Tibial nerve (tissue), 4 donors: ENCODE data around the gene TBK1. TPM values are rescaled to one million over a fixed set of nuclear protein-coding genes. Genes with fewer than 3 reads are reported as not detected.

ENCODE experiments used
- DNase-seq, 2 donors: peaks; one replicate each; pipeline ENCODE4 v3.0.0-alpha.2; 2019; ENCODE audit warnings: low spot score in 2 of 2
- H3K27ac ChIP-seq, 4 donors: fragments of 200-600 bp; sonication (generic) in 3 of 4; one replicate each; pipeline ENCODE4 v1.5.1; 2017 to 2019; ENCODE audit warnings: mild to moderate bottlenecking in 1 of 4
- H3K27me3 ChIP-seq, 2 donors: fragments of 200-600 bp; sonication (generic) in 1 of 2; one replicate each; pipeline versions ENCODE4 v1.5.1 to v1.6.0; 2017 to 2019
- H3K36me3 ChIP-seq, 3 donors: fragments of 200-600 bp; sonication (generic); one replicate each; pipeline ENCODE4 v1.5.1; 2018 to 2019
- H3K4me1 ChIP-seq, 4 donors: fragments of 200-600 bp; sonication (generic) in 3 of 4; one replicate each; pipeline ENCODE4 v1.5.1; 2017 to 2019
- H3K4me3 ChIP-seq, 4 donors: fragments of 200-600 bp; sonication (generic) in 3 of 4; one replicate each; pipeline ENCODE4 v1.5.1; 2017 to 2019; ENCODE audit warnings: mild to moderate bottlenecking in 1 of 4, moderate library complexity in 1 of 4
- H3K9me3 ChIP-seq, 4 donors: fragments of 200-600 bp; sonication (generic) in 3 of 4; one replicate each; pipeline ENCODE4 v1.5.1; 2017 to 2019
- EP300 ChIP-seq, 2 donors: sonication (generic); formaldehyde crosslinking; IDR thresholded peaks; one replicate each; pipeline ENCODE4 v1.6.1; 2017; ENCODE audit warnings: antibody characterized with exemption in 2 of 2, mild to moderate bottlenecking in 1 of 2
- POLR2A ChIP-seq, 2 donors: fragments of 450-650 bp; IDR thresholded peaks; one replicate each; pipeline ENCODE4 v1.6.1; 2017; ENCODE audit warnings: antibody characterized with exemption in 2 of 2, mild to moderate bottlenecking in 2 of 2, moderate library complexity in 2 of 2
- WGBS, 2 donors: methylation state at CpG; one replicate each; pipeline ENCODE4 v1.1.5; 2018; 5-methylcytosine and 5-hydroxymethylcytosine counted together
- total RNA-seq, 4 donors: library from RNA; depleted of rRNA; stranded (reverse); fragments of >200 nt; gene quantifications; one replicate each; pipeline ENCODE4 v1.1.0, GENCODE V29; 2016
- TF ChIP-seq, protein P1 (sequence below), 5 experiments: fragments of 200-600 bp in 3 of 5; fragments of 450-650 bp in 2 of 5; sonication (generic) in 3 of 5; IDR thresholded peaks; one replicate each; pipeline ENCODE4 v1.5.1; 2016 to 2019; ENCODE audit warnings: antibody characterized with exemption in 5 of 5, mild to moderate bottlenecking in 3 of 5, moderate library complexity in 2 of 5

TBK1 gene
- total RNA-seq, 4 donors from 2014 or later = 25.2 to 36.7 (median 29.3) TPM

DNA sequence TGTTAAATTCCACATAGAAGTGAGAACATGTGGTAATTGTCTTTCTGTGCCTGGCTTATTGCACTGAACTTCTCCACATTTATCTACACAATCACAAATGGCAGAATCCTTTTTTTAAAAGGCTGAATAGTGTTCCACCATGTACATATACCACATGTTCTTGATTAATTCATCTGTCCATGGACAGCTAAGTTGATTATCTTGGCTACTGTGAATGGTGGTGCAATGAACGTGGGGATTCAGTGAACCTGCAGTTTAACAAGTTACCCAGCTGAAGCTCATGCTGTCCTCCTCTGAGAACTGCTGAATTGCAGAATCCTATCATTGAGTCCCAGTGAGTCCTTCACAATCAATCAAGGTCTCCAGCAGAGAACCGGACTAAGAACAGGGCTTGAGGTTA lies 74.9 kb downstream of the TBK1 start:
- no peak overlapping the region for H3K4me3 ChIP-seq

DNA sequence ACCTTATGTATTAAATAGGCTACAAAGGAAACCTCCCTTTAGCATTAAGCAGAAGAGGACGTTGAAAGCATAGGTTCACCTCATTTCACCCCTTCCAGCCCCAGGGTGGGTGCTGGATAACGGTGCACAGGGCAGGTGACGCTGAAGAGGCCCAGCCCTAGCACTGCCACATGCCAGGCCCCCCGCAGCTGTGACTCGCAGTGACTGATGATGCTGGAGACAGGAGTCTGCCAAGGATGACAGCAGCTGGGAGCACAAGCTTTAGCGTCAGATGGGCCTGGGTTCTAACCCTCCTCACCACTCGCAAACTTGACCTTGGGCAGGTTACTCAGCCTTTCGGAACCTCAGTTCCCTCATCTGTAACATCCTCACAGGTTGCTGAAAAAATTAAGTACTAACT lies 76.7 kb downstream of the TBK1 start:
- WGBS, 2 donors = 81 to 82% methylated on average over 8 of the region's 8 CpGs
- TF ChIP-seq EP300 (IDR thresholded peaks at IDR 0.05) (no peak), POLR2A (IDR thresholded peaks at IDR 0.05) (no peak)
- TF ChIP-seq, protein P1, sequence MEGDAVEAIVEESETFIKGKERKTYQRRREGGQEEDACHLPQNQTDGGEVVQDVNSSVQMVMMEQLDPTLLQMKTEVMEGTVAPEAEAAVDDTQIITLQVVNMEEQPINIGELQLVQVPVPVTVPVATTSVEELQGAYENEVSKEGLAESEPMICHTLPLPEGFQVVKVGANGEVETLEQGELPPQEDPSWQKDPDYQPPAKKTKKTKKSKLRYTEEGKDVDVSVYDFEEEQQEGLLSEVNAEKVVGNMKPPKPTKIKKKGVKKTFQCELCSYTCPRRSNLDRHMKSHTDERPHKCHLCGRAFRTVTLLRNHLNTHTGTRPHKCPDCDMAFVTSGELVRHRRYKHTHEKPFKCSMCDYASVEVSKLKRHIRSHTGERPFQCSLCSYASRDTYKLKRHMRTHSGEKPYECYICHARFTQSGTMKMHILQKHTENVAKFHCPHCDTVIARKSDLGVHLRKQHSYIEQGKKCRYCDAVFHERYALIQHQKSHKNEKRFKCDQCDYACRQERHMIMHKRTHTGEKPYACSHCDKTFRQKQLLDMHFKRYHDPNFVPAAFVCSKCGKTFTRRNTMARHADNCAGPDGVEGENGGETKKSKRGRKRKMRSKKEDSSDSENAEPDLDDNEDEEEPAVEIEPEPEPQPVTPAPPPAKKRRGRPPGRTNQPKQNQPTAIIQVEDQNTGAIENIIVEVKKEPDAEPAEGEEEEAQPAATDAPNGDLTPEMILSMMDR (IDR thresholded peaks at IDR 0.05) = no peak
- Histone ChIP-seq H3K9me3 (no peaks in the 10 kb centered on the region), H3K4me3 (no peak overlapping the region), H3K36me3 (no peaks in the 10 kb centered on the region), H3K4me1 (no peaks in the 10 kb centered on the region), H3K27me3 (no peaks in the 10 kb centered on the region), H3K27ac (no peak overlapping the region)
- DNase-seq = no peak

More for the DNA sequence above, 74.9 kb downstream of the TBK1 start:
- Histone ChIP-seq H3K9me3 (no peaks in the 10 kb centered on the region), H3K27me3 (no peaks in the 10 kb centered on the region), H3K27ac (no peak overlapping the region), H3K4me1 (no peaks in the 10 kb centered on the region), H3K36me3 (no peaks in the 10 kb centered on the region)
- no peak for DNase-seq
- 42 to 43% methylated on average over 2 of the region's 2 CpGs for WGBS, 2 donors
- no peak for TF ChIP-seq EP300 (IDR thresholded peaks at IDR 0.05)

DNA sequence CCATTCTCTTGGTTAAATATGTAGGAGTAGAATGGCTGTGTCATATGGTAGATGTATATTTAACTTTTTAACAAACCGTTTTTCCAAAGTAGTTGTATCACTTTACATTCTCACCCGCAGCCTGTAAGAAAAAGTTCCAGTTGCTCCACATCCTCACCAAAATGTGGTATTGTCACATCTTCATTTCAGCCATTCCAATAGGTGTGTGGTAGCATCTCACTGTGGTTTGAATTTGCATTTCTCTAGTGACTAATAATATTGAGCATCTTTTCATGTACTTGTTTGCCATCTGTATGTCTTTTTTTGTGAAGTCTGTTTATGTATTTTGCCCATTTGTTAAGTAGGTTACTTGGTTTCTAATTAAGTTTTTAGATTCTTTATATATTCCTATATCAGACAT lies 78.6 kb downstream of the TBK1 start:
- 88 to 93% methylated on average over 2 of the region's 2 CpGs for WGBS, 2 donors
- Histone ChIP-seq H3K9me3 (no peaks in the 10 kb centered on the region), H3K27ac (no peak overlapping the region), H3K4me3 (no peak overlapping the region), H3K4me1 (no peaks in the 10 kb centered on the region), H3K36me3 (no peaks in the 10 kb centered on the region), H3K27me3 (no peaks in the 10 kb centered on the region)
- TF ChIP-seq POLR2A (IDR thresholded peaks at IDR 0.05) = no peak
- TF ChIP-seq, protein P1 (IDR thresholded peaks at IDR 0.05) = no peak
- TF ChIP-seq EP300 (IDR thresholded peaks at IDR 0.05) = no peak
- DNase-seq = no peak

DNA sequence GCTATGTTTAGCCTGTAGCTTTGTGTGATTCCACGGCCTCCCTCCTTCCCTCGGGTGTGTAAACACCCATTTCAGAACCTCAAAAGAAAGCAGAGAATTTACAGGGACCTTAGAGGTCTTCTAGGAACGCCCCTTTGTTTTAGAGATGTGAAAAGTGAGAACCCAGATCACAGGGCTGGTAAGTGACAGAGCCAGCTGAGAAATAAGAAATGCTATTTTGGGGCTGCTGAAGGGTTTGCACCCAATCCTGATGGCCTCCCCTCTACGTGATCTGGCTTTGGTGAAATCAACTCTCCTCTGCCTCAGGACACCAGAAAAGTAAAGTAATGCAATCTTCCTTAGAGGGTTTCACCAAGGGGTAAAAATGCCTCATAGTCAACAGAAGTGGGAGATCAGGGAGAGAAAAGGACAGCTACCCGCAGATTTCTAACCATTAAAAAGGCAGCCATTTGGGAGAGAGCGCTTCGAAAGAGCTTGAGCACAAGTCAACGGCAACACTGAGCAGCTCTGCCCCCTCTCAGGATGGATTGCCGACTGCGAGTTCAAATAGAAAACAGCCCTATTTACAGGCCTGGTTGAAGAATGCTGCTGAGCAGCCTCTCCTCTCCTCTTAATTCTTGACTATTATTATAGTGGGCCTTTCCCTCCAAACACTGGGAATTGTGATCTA lies 79.9 kb downstream of the TBK1 start:
- DNase-seq = no peak
- H3K27ac ChIP-seq = no peak overlapping the region
- 52 to 60% methylated on average over 10 of the region's 10 CpGs for WGBS, 2 donors
- TF ChIP-seq POLR2A (IDR thresholded peaks at IDR 0.05) (no peak), EP300 (IDR thresholded peaks at IDR 0.05) (no peak)
- TF ChIP-seq, protein P1 (IDR thresholded peaks at IDR 0.05) = no peak
- H3K4me3 ChIP-seq = no peak overlapping the region
- H3K36me3 ChIP-seq = no peaks in the 10 kb centered on the region
- H3K4me1 ChIP-seq = no peaks in the 10 kb centered on the region
- no peaks in the 10 kb centered on the region for H3K9me3 ChIP-seq
- no peaks in the 10 kb centered on the region for H3K27me3 ChIP-seq

DNA sequence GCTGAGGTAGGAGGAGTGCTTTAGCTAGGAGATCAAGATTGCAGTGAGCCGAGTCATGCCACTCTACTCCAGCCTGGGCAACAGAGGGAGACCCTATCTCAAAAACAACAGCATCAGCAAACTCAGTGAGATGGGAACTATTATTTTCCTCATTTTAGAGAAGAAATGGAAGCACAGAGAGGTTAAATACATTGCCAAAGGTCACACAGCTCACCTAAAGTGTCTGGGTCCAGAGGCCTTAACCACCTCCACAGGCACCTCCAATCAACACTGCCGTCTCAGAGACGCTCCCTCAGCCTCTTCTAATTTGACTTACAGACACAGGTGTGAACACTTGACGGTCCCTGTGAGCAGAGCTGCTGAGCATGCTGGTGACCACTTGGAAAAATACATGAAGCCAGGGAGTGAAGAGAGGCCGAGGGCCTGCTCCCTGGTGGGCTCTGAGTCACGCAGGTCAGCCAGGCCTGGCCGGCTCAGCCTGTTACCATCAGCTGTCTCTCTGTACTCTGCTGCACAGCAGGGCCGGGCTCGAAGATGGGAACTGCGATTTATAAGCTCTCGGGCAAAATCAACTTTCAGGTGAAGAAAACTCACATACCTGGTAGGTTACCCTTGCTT lies 80.9 kb downstream of the TBK1 start:
- 78 to 90% methylated on average over 11 of the region's 11 CpGs for WGBS, 2 donors
- DNase-seq = no peak
- no peaks in the 10 kb centered on the region for H3K9me3 ChIP-seq
- no peaks in the 10 kb centered on the region for H3K27me3 ChIP-seq
- H3K36me3 ChIP-seq = no peaks in the 10 kb centered on the region
- H3K4me3 ChIP-seq = no peak overlapping the region
- H3K4me1 ChIP-seq = no peaks in the 10 kb centered on the region
- no peak for TF ChIP-seq POLR2A (IDR thresholded peaks at IDR 0.05)
- TF ChIP-seq EP300 (IDR thresholded peaks at IDR 0.05) = no peak
- TF ChIP-seq, protein P1 (IDR thresholded peaks at IDR 0.05) = no peak
- H3K27ac ChIP-seq = no peak overlapping the region
